ENCODE measurements around the gene FLYWCH1. TPM values are rescaled to one million over a fixed set of nuclear protein-coding genes. Genes with fewer than 3 reads are reported as not detected.
A peak's percentile ranks its signal among the peaks of the same experiment; 100 is the strongest.

FLYWCH1 gene
- total and polyA plus RNA-seq, 2 donors (not counting 3 experiments of a cell fraction or from before 2014, with no cell fraction given) = 32.0 to 51.2 TPM

- Histone ChIP-seq H2AFZ (ENCODE audit: low read depth, low read length) (no peak overlapping the region), H3K9me3 (replicated peaks; ENCODE audit: control insufficient read depth, insufficient read depth, low read length) (no peaks in the 10 kb centered on the region), H3K9me1 (replicated peaks; ENCODE audit: control insufficient read depth, extremely low read depth, insufficient read depth, low read length) (no peaks in the 10 kb centered on the region), H3K9ac (replicated peaks; ENCODE audit: extremely low read depth, insufficient read depth, low read length) (no peak overlapping the region), H3K36me3 (ENCODE audit: control insufficient read depth in 2 of 2, extremely low read depth in 1 of 2, insufficient read depth in 2 of 2, low read length in 2 of 2) (peaks cover 0 to 4% of the 10 kb centered on the region in 2 experiments), H3K27ac (ENCODE audit: insufficient read depth, low read depth, low read length) (no peak overlapping the region), H3K79me2 (ENCODE audit: control insufficient read depth, insufficient read depth, low read length) (no peaks in the 10 kb centered on the region), H4K20me1 (replicated peaks; ENCODE audit: control insufficient read depth, extremely low read depth, insufficient read depth, low read length) (no peaks in the 10 kb centered on the region), H3K4me1 (ENCODE audit: control insufficient read depth, extremely low read depth, insufficient read depth, low read length) (no peaks in the 10 kb centered on the region), H3K4me3 (replicated peaks in 1 of 3; ENCODE audit: insufficient read depth in 1 of 3, low read depth in 1 of 3, low read length in 3 of 3) (no peak overlapping the region), H3K4me2 (ENCODE audit: insufficient read depth, low read length) (no peak overlapping the region), H3K27me3 (ENCODE audit: control insufficient read depth in 2 of 2, insufficient read depth in 2 of 2, low read length in 2 of 2) (no peaks in the 10 kb centered on the region)
- dilution Hi-C loops (cut with MboI; ENCODE audit: extremely low pct_ligation_motif_present, low sequenced_read_pairs) = no loop called here
- ChIA-PET CTCF (no interaction called here), POLR2A (no interaction called here)
- DNase-seq (ENCODE audit: low read depth, low spot score) (no peak), FAIRE-seq (no peak)
- TF ChIP-seq JUN (IDR thresholded peaks at IDR 0.05; ENCODE audit: borderline replicate concordance, insufficient read depth, insufficient read length, low read depth) = no peak
- TF ChIP-seq POLR2AphosphoS5 (IDR thresholded peaks at IDR 0.05; ENCODE audit: insufficient read depth, low read depth, low read length) = no peak
- BruUV-seq (replicated peaks) = no TSS peak
- intact Hi-C loops (cut with micrococcal nuclease) = no loop called here
These were observed 34.9 kb downstream of the FLYWCH1 start for GRCh38 chr16:2946649-2947048.

- FAIRE-seq (no peak), DNase-seq (ENCODE audit: low read depth, low spot score) (no peak)
- dilution Hi-C loops (cut with MboI; ENCODE audit: extremely low pct_ligation_motif_present, low sequenced_read_pairs) (no loop called here), intact Hi-C loops (cut with micrococcal nuclease) (no loop called here)
- POLR2A ChIA-PET = no interaction called here
- H3K4me1 ChIP-seq (ENCODE audit: control insufficient read depth, extremely low read depth, insufficient read depth, low read length) = no peaks in the 10 kb centered on the region
- no peaks in the 10 kb centered on the region for H3K79me2 ChIP-seq (ENCODE audit: control insufficient read depth, insufficient read depth, low read length)
- H3K9me3 ChIP-seq (replicated peaks; ENCODE audit: control insufficient read depth, insufficient read depth, low read length) = no peaks in the 10 kb centered on the region
- no peak overlapping the region for H2AFZ ChIP-seq (ENCODE audit: low read depth, low read length)
- TSS peak; percentile 78 for BruUV-seq (replicated peaks)
- no peaks in the 10 kb centered on the region for H3K9me1 ChIP-seq (replicated peaks; ENCODE audit: control insufficient read depth, extremely low read depth, insufficient read depth, low read length)
- no peak overlapping the region for H3K4me3 ChIP-seq (replicated peaks in 1 of 3; ENCODE audit: insufficient read depth in 1 of 3, low read depth in 1 of 3, low read length in 3 of 3)
- CTCF ChIA-PET = interaction anchor here (1.6 kb wide), 1 partner anchor 22 kb away, joined by 6 read pairs; no protein-coding TSS in a partner anchor
- H3K36me3 ChIP-seq (ENCODE audit: control insufficient read depth in 2 of 2, extremely low read depth in 1 of 2, insufficient read depth in 2 of 2, low read length in 2 of 2) = no peaks in the 10 kb centered on the region
- TF ChIP-seq JUN (IDR thresholded peaks at IDR 0.05; ENCODE audit: borderline replicate concordance, insufficient read depth, insufficient read length, low read depth) = no peak
- no peak for TF ChIP-seq GATA2 (IDR thresholded peaks at IDR 0.05; ENCODE audit: insufficient read depth, insufficient read length, low read depth, low read length)
- TF ChIP-seq POLR2AphosphoS5 (IDR thresholded peaks at IDR 0.05; ENCODE audit: insufficient read depth, low read depth, low read length) = no peak
- TF ChIP-seq POLR2A (IDR thresholded peaks at IDR 0.05; ENCODE audit: low read depth, low read length) = no peak
- no peak for TF ChIP-seq FOS (IDR thresholded peaks at IDR 0.05; ENCODE audit: borderline replicate concordance, insufficient read depth, low read length)
- TF ChIP-seq CTCF (IDR thresholded peaks at IDR 0.05; ENCODE audit: extremely low read depth in 1 of 2, insufficient read depth in 1 of 2, low read depth in 1 of 2, low read length in 2 of 2) = no peak
- no peak for TF ChIP-seq MAX (IDR thresholded peaks at IDR 0.05; ENCODE audit: insufficient read depth, insufficient read length)
- TF ChIP-seq EZH2 (IDR thresholded peaks at IDR 0.05; ENCODE audit: borderline replicate concordance, low read depth, low read length, severe bottlenecking) = no peak
- TF ChIP-seq MYC (IDR thresholded peaks at IDR 0.05; ENCODE audit: low read depth, low read length) = no peak
- no peak overlapping the region for H3K4me2 ChIP-seq (ENCODE audit: insufficient read depth, low read length)
- H3K27me3 ChIP-seq (ENCODE audit: control insufficient read depth in 2 of 2, insufficient read depth in 2 of 2, low read length in 2 of 2) = no peaks in the 10 kb centered on the region
- H3K27ac ChIP-seq (ENCODE audit: insufficient read depth, low read depth, low read length) = no peak overlapping the region
- H4K20me1 ChIP-seq (replicated peaks; ENCODE audit: control insufficient read depth, extremely low read depth, insufficient read depth, low read length) = no peaks in the 10 kb centered on the region
- no peak overlapping the region for H3K9ac ChIP-seq (replicated peaks; ENCODE audit: extremely low read depth, insufficient read depth, low read length)
These were observed 37.3 kb downstream of the FLYWCH1 start for GRCh38 chr16:2948807-2949704.

Measured in endothelial cell of umbilical vein (primary cell).